BJ (cell line): ENCODE results near the gene RSPO4. TPM values are rescaled to one million over a fixed set of nuclear protein-coding genes. Genes with fewer than 3 reads are reported as not detected.

Experiments
- CTCF ChIA-PET: fragments of 350-600 bp; formaldehyde crosslinking; extraction: SDS; loops from one replicate; lab custom pipeline; 2021; ENCODE audit warnings: antibody characterized with exemption, inconsistent platforms; lab: Yijun Ruan, JAX
- POLR2A ChIA-PET: fragments of 300-600 bp; sonication (Branson Sonifier 250); formaldehyde crosslinking; extraction: SDS; loops from one replicate; lab custom pipeline; 2021; ENCODE audit warnings: antibody characterized with exemption; lab: Charles Lee
- DNase-seq: peaks from one replicate; pipeline ENCODE4 v3.0.0-alpha.2; 2011; ENCODE audit warnings: low read depth
- H3K27me3 ChIP-seq: 2 replicates; pipeline ENCODE4 v1.6.0; 2011; ENCODE audit warnings: low read length; ENCODE audit not compliant: control insufficient read depth, insufficient read depth
- H3K36me3 ChIP-seq: 2 replicates; pipeline ENCODE4 v1.5.1; 2011; ENCODE audit warnings: low read length; ENCODE audit not compliant: control insufficient read depth, insufficient read depth
- H3K4me3 ChIP-seq: 2 replicates; pipeline ENCODE4 v1.5.1; 2011; ENCODE audit warnings: low read depth, mild to moderate bottlenecking, control low read depth, low read length
- CTCF ChIP-seq: IDR thresholded peaks from 2 replicates; pipeline ENCODE4 v1.5.1; 2011; ENCODE audit warnings: low read depth, mild to moderate bottlenecking, control low read depth, inconsistent platforms, low read length, moderate library complexity; ENCODE audit not compliant: insufficient read depth
- polyA minus RNA-seq: library from RNA; depleted of rRNA, polyadenylated mRNA; stranded (reverse); fragments of >200 nt; gene quantifications from 2 replicates; pipeline ENCODE4 v1.2.3, GENCODE V29; 2011; rRNA and poly(A)+ RNA removed
- polyA plus RNA-seq: library from polyadenylated mRNA; depleted of rRNA; stranded (reverse); fragments of >200 nt; gene quantifications from 2 replicates; pipeline ENCODE4 v1.2.3, GENCODE V29; 2011; rRNA removed

RSPO4 gene
- polyA plus RNA-seq (0.32 and 0.52 TPM in 2 replicates), polyA minus RNA-seq (0.19 and 0.41 TPM in 2 replicates)

GRCh38 chr20:1001911-1002681 is at the start of gene RSPO4:
TSS of gene RSPO4 (minus strand) at chr20:1002311. CDS start at chr20:1002164, 147 bp downstream.
- H3K4me3 ChIP-seq: peak within 1 kb of the TSS; percentile 25
- ChIA-PET CTCF (no interaction called here), POLR2A (no interaction called here)
- TF ChIP-seq CTCF: no peak
- no peaks in the 10 kb centered on the region for H3K36me3 ChIP-seq
- H3K27me3 ChIP-seq: peaks cover 7% of the 10 kb centered on the region
- no peak for DNase-seq

GRCh38 chr20:1050440-1050839 is 48.3 kb upstream of the RSPO4 start:
- ChIA-PET CTCF (no interaction called here), POLR2A (no interaction called here)
- no peak for DNase-seq
- Histone ChIP-seq H3K36me3 (no peaks in the 10 kb centered on the region), H3K4me3 (no peak overlapping the region), H3K27me3 (no peaks in the 10 kb centered on the region)
- TF ChIP-seq CTCF: no peak

- Histone ChIP-seq H3K27me3 (no peaks in the 10 kb centered on the region), H3K36me3 (no peaks in the 10 kb centered on the region), H3K4me3 (no peak overlapping the region)
- no peak for TF ChIP-seq CTCF
- CTCF ChIA-PET: no interaction called here
- no peak for DNase-seq
- POLR2A ChIA-PET: no interaction called here
Observed at GRCh38 chr20:1045860-1046418, 43.8 kb upstream of the RSPO4 start.

- POLR2A ChIA-PET: no interaction called here
- CTCF ChIA-PET: no interaction called here
- Histone ChIP-seq H3K4me3 (no peak overlapping the region), H3K27me3 (no peaks in the 10 kb centered on the region), H3K36me3 (no peaks in the 10 kb centered on the region)
- no peak for DNase-seq
- no peak for TF ChIP-seq CTCF
Observed at GRCh38 chr20:1041845-1042390, 39.8 kb upstream of the RSPO4 start.

GRCh38 chr20:1038205-1038604 is 36.1 kb upstream of the RSPO4 start:
- CTCF ChIA-PET: interaction anchor here (0.5 to 0.6 kb wide), 2 partner anchors 52 to 110 kb away, joined by 3 read pairs; no protein-coding TSS in a partner anchor
- POLR2A ChIA-PET: no interaction called here
- DNase-seq: no peak
- no peaks in the 10 kb centered on the region for H3K27me3 ChIP-seq
- TF ChIP-seq CTCF: no peak
- H3K4me3 ChIP-seq: no peak overlapping the region
- H3K36me3 ChIP-seq: no peaks in the 10 kb centered on the region
